ENCODE results near the gene GTPBP10.
"Not testable (repeated sequence)": the region's sequence is repeated elsewhere in the genome, so short reads cannot be mapped to it uniquely, and the experiment has no call there.

The GTPBP10 gene, protein sequence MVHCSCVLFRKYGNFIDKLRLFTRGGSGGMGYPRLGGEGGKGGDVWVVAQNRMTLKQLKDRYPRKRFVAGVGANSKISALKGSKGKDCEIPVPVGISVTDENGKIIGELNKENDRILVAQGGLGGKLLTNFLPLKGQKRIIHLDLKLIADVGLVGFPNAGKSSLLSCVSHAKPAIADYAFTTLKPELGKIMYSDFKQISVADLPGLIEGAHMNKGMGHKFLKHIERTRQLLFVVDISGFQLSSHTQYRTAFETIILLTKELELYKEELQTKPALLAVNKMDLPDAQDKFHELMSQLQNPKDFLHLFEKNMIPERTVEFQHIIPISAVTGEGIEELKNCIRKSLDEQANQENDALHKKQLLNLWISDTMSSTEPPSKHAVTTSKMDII

DNA sequence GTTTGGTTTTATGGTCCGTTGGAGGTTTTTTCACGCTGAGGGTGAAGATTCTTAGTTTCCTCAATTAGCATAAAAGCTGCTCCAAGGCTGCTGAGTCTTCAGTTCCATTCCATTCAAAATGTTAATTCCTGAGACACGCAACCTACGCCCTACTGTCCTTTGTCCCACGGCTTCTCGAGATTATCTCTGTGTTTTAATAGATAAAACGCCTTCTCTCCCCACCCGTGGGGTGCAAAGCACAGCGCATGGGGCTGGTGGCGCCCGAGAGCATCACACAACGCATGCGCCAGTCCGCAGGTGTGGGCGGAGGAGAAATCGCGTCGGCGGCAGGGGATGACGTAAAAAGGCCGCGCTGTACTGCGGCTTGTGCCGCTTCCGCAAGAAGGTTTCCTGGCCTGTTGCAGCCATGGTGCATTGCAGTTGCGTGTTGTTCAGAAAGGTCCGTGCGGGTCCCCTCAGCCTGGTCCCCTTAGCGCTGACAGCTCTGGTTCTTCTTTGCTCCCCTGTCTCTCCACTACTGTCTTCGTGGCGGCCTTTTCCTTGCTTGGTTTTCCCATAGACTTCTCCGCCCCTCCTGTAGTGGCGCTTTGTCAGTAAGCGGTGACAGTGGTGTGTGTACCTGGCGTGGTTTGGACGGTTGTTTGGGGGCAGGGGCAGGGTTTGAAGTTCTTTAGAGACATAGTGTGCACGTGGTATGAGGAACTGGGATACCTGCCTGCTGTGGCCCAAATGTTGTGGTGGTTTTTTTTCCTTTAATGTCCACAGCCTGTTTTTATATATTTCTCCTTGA lies at the start of gene GTPBP10:
TSS of gene GTPBP10 (plus strand) at position 381 of the 790 bp plus-strand sequence. CDS start at position 407, 26 bp downstream.
- peaks cover 47% of the 10 kb centered on the region for H3K4me1 Mint-ChIP-seq (ENCODE audit: low read depth)
- peak within 1 kb of the TSS; percentile 95 for H3K4me3 Mint-ChIP-seq
- H3K36me3 Mint-ChIP-seq (ENCODE audit: low read depth) = peaks cover 23% of the 10 kb centered on the region
- peak within 1 kb of the TSS; percentile 97 for H3K27ac Mint-ChIP-seq
- H3K27me3 Mint-ChIP-seq = no peaks in the 10 kb centered on the region
- H3K9me3 Mint-ChIP-seq = no peaks in the 10 kb centered on the region

DNA sequence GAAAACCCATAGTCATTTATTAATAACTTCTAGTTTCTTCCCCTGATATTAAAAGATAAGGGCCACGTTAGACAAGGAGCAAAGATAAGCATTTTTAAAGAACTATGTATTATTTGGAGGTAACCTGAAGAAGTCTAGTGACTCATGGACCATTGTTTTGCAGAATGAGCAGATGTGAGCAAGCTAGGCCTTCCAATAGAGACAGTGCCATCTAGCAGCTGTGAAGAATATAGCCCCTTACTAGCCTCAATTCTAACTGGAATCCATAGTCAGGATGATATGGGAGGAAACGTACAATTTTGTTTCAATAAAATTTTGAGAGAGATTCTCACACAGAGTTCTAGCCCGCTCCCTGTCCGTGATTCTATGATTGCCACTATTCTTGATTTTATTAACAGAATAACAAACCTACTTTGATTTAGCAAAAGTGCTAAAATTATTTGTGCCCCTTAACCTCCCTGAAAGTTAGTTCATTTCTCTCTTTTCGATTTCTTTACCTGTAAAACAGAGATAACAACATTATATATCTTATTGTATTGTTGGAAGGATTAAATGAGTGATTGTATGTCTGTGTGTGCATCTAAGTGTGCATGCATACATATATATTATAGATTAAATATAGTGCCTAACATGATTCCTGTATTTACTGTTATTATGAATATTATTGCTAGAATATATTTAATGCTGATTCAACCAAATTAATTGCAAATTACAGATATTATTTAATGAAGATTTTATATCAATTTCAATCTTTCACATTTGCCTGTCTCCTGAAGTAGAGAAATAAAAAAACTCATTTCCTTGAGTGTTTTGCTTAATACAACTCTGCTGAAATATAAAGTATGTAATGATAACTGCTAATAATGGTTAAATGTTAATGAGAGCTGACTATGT lies 48.1 kb upstream of the GTPBP10 start:
- no peaks in the 10 kb centered on the region for H3K4me1 Mint-ChIP-seq (ENCODE audit: low read depth)
- H3K27me3 Mint-ChIP-seq = peaks cover 8% of the 10 kb centered on the region
- peaks cover 3% of the 10 kb centered on the region for H3K9me3 Mint-ChIP-seq
- peaks cover 3% of the 10 kb centered on the region for H3K36me3 Mint-ChIP-seq (ENCODE audit: low read depth)
- no peak overlapping the region for H3K27ac Mint-ChIP-seq
- H3K4me3 Mint-ChIP-seq = no peak overlapping the region

DNA sequence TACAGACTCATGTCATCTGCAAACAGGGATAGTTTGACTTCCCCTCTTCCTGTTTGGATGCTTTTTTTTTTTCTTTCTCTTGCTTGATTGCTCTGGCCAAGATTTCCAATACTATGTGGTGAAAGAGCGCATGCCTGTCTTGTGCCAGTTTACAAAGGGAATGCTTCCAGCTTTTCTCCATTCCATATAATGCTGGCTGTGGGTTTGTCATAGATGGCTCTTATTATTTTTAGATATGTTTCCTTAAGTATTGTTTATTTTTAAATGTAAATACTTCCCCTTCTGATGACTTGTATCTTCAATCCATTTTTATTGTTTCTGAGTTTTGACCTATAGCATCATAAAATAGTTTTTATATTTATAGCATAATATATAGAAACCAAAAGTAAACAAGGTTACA lies 43.3 kb upstream of the GTPBP10 start:
- Mint-ChIP-seq H3K36me3 (ENCODE audit: low read depth) (no peaks in the 10 kb centered on the region), H3K4me1 (ENCODE audit: low read depth) (no peaks in the 10 kb centered on the region), H3K9me3 (no peaks in the 10 kb centered on the region), H3K27me3 (peaks cover 4% of the 10 kb centered on the region), H3K27ac (no peak overlapping the region), H3K4me3 (no peak overlapping the region)

DNA sequence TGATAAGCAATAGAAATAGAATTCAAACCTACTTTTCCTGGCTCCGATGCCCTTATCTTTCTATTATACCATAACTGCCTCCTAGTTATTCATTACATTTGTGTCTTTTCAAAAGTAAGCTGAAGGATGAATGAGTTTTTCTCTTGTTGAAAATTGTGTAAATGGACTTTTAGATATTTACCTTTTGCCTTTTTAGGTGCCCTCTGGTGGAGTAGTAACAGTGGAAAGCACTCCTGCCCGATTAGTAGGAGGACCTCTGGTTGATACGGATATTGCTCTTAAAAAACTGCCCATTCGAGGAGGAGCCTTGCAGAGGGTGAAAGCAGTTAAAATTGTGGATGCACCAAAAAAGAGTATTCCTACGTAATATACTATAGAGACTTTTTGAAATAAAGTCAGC lies 36.6 kb upstream of the GTPBP10 start:
- Mint-ChIP-seq H3K4me1 (ENCODE audit: low read depth) (no peaks in the 10 kb centered on the region), H3K27me3 (peaks cover 10% of the 10 kb centered on the region), H3K36me3 (ENCODE audit: low read depth) (no peaks in the 10 kb centered on the region), H3K4me3 (no peak overlapping the region), H3K9me3 (no peaks in the 10 kb centered on the region), H3K27ac (no peak overlapping the region)

DNA sequence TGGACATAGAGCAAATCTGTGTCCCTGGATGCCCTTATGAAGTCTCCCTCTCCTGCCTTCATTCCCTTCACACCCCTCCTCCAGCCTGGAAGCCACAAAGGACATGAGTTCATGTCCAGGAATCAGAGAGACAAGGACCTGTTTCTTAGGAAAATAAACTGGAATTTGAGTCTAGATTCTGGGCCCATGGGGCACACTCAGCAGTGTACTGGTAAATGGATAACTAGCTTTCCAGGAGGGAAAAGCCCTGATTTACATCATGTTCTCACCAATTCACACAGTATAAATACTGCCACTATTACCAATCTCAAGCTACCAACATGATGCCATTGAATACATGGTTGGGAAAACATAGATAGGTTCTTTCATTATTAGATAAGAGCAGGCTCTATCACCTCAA lies 35.3 kb upstream of the GTPBP10 start:
- H3K27ac Mint-ChIP-seq = no peak overlapping the region
- no peak overlapping the region for H3K4me3 Mint-ChIP-seq
- H3K27me3 Mint-ChIP-seq = peaks cover 16% of the 10 kb centered on the region
- no peaks in the 10 kb centered on the region for H3K4me1 Mint-ChIP-seq (ENCODE audit: low read depth)
- H3K9me3 Mint-ChIP-seq = no peaks in the 10 kb centered on the region
- H3K36me3 Mint-ChIP-seq (ENCODE audit: low read depth) = no peaks in the 10 kb centered on the region

DNA sequence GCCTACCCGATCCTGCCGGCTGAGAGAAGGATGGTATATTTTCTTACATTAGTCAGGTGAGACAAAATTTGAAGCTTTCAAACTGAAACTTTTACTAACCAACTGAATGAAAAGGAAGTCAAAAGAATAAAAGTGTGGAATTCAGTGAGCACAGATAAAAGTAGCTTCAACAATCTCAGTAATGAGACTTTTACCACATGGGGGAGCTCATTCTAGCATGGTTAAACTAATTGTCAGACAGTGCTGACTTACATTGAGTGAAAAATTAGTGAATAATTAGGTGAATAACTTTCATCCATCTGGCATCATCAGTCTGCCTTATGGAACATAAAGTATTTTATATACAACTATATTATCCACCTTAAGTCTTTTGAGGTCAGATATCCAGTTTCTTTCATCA lies 33.8 kb upstream of the GTPBP10 start:
- Mint-ChIP-seq H3K27ac (no peak overlapping the region), H3K9me3 (no peaks in the 10 kb centered on the region), H3K4me3 (no peak overlapping the region), H3K4me1 (ENCODE audit: low read depth) (no peaks in the 10 kb centered on the region), H3K27me3 (peaks cover 29% of the 10 kb centered on the region), H3K36me3 (ENCODE audit: low read depth) (no peaks in the 10 kb centered on the region)

DNA sequence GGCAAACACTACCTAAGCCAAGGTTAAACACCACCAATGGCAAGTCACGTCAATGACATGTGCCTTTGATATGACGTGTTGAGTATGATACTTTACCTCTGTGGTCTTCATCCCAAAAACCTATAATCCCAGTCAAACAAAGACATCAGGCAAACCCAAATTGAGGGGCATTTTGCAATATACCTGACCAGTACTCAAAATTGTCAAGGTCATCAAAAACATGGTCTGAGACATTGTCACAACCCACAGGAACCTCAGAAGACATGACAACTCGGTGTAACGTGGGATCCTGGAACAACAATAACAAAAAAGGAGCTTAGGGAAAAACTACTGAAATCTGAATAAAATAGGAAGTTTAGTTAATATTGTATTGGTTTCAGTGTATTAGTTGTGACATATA lies 32.6 kb upstream of the GTPBP10 start:
- no peak overlapping the region for H3K4me3 Mint-ChIP-seq
- H3K27ac Mint-ChIP-seq = no peak overlapping the region
- no peaks in the 10 kb centered on the region for H3K9me3 Mint-ChIP-seq
- H3K4me1 Mint-ChIP-seq (ENCODE audit: low read depth) = no peaks in the 10 kb centered on the region
- H3K27me3 Mint-ChIP-seq = peaks cover 36% of the 10 kb centered on the region
- H3K36me3 Mint-ChIP-seq (ENCODE audit: low read depth) = no peaks in the 10 kb centered on the region

DNA sequence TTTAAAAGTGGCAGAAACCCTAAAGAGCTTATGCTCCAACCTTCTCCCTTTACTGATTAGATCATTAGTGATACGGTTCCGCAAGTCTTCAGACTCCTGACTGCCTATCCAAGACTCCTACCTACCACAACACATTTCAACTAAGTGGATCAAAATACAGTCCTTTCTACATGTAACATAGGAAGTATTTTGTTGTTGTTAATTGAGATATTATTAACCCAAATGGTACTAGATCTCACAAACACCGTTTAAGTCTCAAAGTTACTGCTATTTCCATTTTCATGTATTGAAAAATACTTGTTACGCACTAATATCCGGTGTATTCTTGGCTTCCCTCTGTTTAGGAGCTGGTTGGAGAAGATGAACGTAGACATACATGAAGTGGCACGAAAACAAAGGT lies 26.5 kb upstream of the GTPBP10 start:
- Mint-ChIP-seq H3K4me1 (ENCODE audit: low read depth) (peaks cover 12% of the 10 kb centered on the region), H3K4me3 (no peak overlapping the region), H3K36me3 (ENCODE audit: low read depth) (no peaks in the 10 kb centered on the region), H3K9me3 (no peaks in the 10 kb centered on the region), H3K27me3 (peaks cover 66% of the 10 kb centered on the region), H3K27ac (no peak overlapping the region)

DNA sequence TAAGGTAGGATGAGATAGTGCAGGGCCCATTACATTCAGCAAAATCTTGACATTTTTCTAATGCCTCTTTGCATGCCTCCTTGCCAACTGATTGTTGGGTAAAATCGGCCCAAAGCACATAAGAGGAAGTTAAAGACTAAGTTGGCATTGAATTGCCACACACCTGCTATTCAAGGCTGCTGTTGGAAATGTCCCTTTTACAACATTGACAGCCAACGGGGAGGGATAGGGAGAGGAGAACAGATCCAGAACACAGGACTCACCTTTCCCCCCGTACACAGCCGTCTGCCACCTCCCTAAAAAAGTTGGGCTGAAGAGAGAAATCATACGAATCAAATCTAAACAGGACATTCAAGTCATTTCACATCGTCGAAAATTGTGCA lies 26.1 kb upstream of the GTPBP10 start:
- peaks cover 12% of the 10 kb centered on the region for H3K4me1 Mint-ChIP-seq (ENCODE audit: low read depth)
- no peaks in the 10 kb centered on the region for H3K36me3 Mint-ChIP-seq (ENCODE audit: low read depth)
- H3K9me3 Mint-ChIP-seq = no peaks in the 10 kb centered on the region
- peaks cover 62% of the 10 kb centered on the region for H3K27me3 Mint-ChIP-seq
- H3K4me3 Mint-ChIP-seq = peak overlapping the region; percentile 25
- no peak overlapping the region for H3K27ac Mint-ChIP-seq

DNA sequence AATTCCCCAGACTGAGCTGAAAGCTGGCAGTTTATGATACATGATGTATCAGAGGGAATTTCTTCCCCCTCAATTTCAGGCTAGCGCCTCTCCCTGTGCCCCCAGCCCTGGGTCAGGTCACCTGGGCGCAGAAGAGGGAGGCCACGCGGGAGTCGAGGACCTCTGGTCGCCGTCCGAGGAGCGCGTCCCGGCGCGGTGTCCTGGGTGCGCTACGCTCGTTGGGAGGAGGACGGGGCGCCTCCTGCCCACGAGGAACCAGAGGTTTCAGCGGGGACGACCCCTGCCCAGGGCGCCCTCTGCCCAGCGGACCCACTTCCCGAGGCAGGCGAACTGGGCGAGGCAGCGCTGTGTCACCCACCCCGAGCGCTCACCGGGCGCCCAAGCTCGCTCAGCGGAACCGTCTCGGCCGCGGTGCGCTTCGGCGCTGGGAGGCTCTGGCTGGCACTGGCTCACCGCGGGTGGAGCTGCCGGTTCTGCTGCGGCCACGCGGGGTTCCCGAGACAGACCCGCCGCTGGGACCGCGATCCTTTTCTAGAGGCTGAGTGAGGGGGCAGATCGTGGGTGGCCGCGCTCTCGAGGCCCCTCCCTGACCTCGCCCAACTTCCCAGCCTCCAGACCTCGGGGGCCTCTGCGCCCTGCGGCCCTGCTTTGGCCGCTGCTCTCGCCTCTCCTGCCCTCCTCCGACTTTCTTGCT lies 25.6 kb upstream of the GTPBP10 start, which contains the start of gene FAM237B:
TSS of gene FAM237B (minus strand) at position 504 of the 694 bp plus-strand sequence. CDS start 1,556 bp downstream, outside the sequence.
- Mint-ChIP-seq H3K27ac (no peak within 1 kb of the TSS), H3K9me3 (no peaks in the 10 kb centered on the region), H3K27me3 (peaks cover 62% of the 10 kb centered on the region), H3K4me1 (ENCODE audit: low read depth) (peaks cover 12% of the 10 kb centered on the region), H3K36me3 (ENCODE audit: low read depth) (no peaks in the 10 kb centered on the region), H3K4me3 (peak within 1 kb of the TSS; percentile 52)

DNA sequence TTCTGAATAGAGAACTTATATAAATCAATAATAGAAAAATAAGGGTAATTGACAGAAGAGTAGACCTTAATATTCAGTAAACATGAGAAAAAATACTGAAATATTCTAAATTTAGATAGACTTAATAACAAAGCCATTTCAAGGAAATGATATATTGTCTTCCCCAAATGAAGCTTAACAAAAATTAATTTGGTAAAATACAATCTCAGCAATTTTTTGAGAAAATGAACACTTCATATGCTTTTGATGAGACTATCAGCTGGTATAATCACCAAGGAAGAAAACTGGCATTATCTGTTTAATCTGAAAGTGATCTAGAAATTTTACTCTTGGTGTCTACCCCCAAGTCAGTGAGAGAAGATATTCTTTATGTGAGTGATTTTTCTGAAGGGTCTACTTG lies 23.7 kb upstream of the GTPBP10 start:
- Mint-ChIP-seq H3K4me3 (no peak overlapping the region), H3K27me3 (peaks cover 47% of the 10 kb centered on the region), H3K36me3 (ENCODE audit: low read depth) (no peaks in the 10 kb centered on the region), H3K27ac (no peak overlapping the region), H3K9me3 (no peaks in the 10 kb centered on the region), H3K4me1 (ENCODE audit: low read depth) (peaks cover 12% of the 10 kb centered on the region)

DNA sequence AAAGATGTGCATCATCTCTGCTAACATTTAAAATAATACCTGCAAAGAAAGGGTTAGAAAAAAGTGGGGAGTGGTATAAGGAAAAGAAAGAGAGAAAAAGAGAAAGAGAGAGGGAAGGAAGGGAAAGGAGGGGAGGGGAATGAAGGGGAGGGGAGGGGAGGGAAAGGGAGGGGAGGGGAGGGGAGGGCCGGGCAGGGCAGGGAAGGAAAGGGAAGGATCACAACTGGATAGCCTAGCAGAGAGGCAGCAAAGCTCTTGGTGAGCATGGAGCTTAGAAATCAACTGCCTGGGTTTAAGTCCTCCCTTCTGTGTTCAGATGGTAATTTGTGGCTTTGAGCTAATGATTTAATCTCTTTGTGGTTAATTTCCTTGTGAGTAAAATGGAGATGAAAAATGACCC lies 20.0 kb upstream of the GTPBP10 start:
- H3K4me1 Mint-ChIP-seq (ENCODE audit: low read depth) = peaks cover 2% of the 10 kb centered on the region
- H3K36me3 Mint-ChIP-seq (ENCODE audit: low read depth) = no peaks in the 10 kb centered on the region
- peaks cover 18% of the 10 kb centered on the region for H3K27me3 Mint-ChIP-seq
- H3K9me3 Mint-ChIP-seq = no peaks in the 10 kb centered on the region
- H3K4me3 Mint-ChIP-seq = no peak overlapping the region
- H3K27ac Mint-ChIP-seq = no peak overlapping the region

DNA sequence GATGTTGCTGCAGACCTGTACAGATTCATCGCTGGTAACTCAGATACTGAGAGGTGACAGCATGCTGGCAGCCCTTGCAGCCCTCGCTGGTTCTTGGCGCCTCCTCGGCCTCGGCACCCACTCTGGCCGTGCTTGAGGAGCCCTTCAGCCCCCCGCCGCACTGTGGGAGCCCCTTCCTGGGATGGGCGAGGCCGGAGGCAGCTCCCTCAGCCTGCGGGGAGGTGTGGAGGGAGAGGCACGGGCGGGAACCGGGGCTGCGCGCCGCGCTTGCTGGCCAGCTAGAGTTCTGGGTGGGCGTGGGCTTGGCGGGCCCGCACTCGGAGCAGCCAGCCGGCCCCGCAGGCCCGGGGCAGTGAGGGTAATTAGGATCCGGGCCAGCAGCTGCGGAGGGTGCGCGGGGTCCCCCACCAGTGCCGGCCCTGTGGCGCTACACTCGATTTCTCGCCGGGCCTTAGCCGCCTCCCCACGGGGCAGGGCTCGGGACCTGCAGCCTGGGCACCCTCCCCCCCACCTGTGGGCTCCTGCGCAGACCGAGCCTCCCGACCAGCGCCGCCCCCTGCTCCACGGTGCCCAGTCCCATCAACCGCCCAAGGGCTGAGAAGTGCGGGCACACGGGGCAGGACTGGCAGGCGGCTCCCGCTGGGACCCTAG lies 12.2 kb upstream of the GTPBP10 start:
- Mint-ChIP-seq H3K9me3 (no peaks in the 10 kb centered on the region), H3K27me3 (peaks cover 7% of the 10 kb centered on the region), H3K27ac (no peak overlapping the region), H3K36me3 (ENCODE audit: low read depth) (no peaks in the 10 kb centered on the region), H3K4me3 (no peak overlapping the region), H3K4me1 (ENCODE audit: low read depth) (no peaks in the 10 kb centered on the region)

DNA sequence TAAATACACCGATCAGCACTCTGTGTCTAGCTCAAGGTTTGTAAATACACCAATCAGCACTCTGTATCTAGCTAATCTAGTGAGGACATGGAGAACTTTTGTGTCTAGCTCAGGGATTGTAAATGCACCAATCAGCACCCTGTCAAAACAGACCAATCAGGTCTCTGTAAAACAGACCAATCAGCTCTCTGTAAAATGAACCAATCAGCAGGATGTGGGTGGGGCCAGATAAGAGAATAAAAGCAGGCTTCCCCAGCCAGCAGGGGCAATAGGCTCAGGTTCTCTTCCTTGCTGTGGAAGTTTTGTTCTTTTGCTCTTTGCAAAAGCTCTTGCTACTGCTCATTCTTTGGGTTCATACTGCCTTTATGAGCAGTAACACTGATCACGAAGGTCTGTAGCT lies 11.6 kb upstream of the GTPBP10 start:
- H3K9me3 Mint-ChIP-seq; H3K27ac Mint-ChIP-seq; H3K27me3 Mint-ChIP-seq; H3K36me3 Mint-ChIP-seq (ENCODE audit: low read depth); H3K4me3 Mint-ChIP-seq; H3K4me1 Mint-ChIP-seq (ENCODE audit: low read depth): not testable (repeated sequence)

All from stimulated activated naive CD8-positive, alpha-beta T cell treated with anti-CD3 and anti-CD28 coated beads, Interleukin-15, Interleukin-2, amounts not matched to agents 100 ng/mL and 50 ng/mL, for 24 hours (primary cell).